Activated CD4-positive, alpha-beta T cell treated with anti-CD3 and anti-CD28 coated beads for 1 hour (primary cell): ENCODE data around the gene HOXB5.

ENCODE experiments used
- DNase-seq: peaks from one replicate; pipeline ENCODE4 v3.0.0-alpha.2; 2020

HOXB5 gene

GRCh38 chr17:48570325-48571023, 23.1 kb downstream of the HOXB5 start:
- no peak for DNase-seq

- no peak for DNase-seq
Measured at GRCh38 chr17:48569674-48570324, 23.8 kb downstream of the HOXB5 start.

- DNase-seq, result no peak
Measured at GRCh38 chr17:48569240-48569582, 24.4 kb downstream of the HOXB5 start.

GRCh38 chr17:48568499-48569239, 24.9 kb downstream of the HOXB5 start:
- DNase-seq, result no peak

GRCh38 chr17:48567646-48568354, 25.8 kb downstream of the HOXB5 start:
- DNase-seq, result no peak

- no peak for DNase-seq
Measured at GRCh38 chr17:48567209-48567608, 26.4 kb downstream of the HOXB5 start.

GRCh38 chr17:48566717-48567116, 26.9 kb downstream of the HOXB5 start:
- no peak for DNase-seq

- DNase-seq, result no peak
Measured at GRCh38 chr17:48565925-48566710, 27.5 kb downstream of the HOXB5 start.

- DNase-seq, result no peak
Measured at GRCh38 chr17:48565022-48565554, 28.5 kb downstream of the HOXB5 start.

GRCh38 chr17:48564188-48565021, 29.2 kb downstream of the HOXB5 start:
- DNase-seq, result no peak

GRCh38 chr17:48563867-48564187, 29.8 kb downstream of the HOXB5 start:
- no peak for DNase-seq

- no peak for DNase-seq
Measured at GRCh38 chr17:48563385-48563838, 30.2 kb downstream of the HOXB5 start.

GRCh38 chr17:48562934-48563333, 30.6 kb downstream of the HOXB5 start:
- no peak for DNase-seq

- DNase-seq, result no peak
Measured at GRCh38 chr17:48561884-48562810, 31.4 kb downstream of the HOXB5 start.

- DNase-seq, result no peak
Measured at GRCh38 chr17:48559840-48560817, 33.5 kb downstream of the HOXB5 start.

GRCh38 chr17:48559122-48559839, 34.3 kb downstream of the HOXB5 start:
- DNase-seq, result no peak

GRCh38 chr17:48558831-48559121, 34.8 kb downstream of the HOXB5 start:
- DNase-seq, result no peak

GRCh38 chr17:48558057-48558830, 35.3 kb downstream of the HOXB5 start:
- no peak for DNase-seq
